OCI-LY7 (cell line): ENCODE results near the gene CCDC57. TPM values are rescaled to one million over a fixed set of nuclear protein-coding genes. Genes with fewer than 3 reads are reported as not detected.

Experiments
- BruUV-seq: library from RNA; stranded (reverse); fragments of 400-500 nt; replicated peaks from 2 replicates; lab custom pipeline; 2021; lab: Mats Ljungman, UMichigan
- CTCF ChIA-PET: fragments of 300-600 bp; sonication (Branson Sonifier 250); formaldehyde crosslinking; loops from one replicate; lab custom pipeline; 2022; ENCODE audit warnings: antibody characterized with exemption; ENCODE audit not compliant: unreplicated experiment; lab: Charles Lee
- POLR2A ChIA-PET: fragments of 300-600 bp; sonication (Branson Sonifier 250); formaldehyde crosslinking; loops from one replicate; lab custom pipeline; 2022; ENCODE audit warnings: antibody characterized with exemption; lab: Charles Lee
- DNase-seq: peaks from one replicate; pipeline ENCODE4 v3.0.0-alpha.2; 2015; ENCODE audit warnings: low spot score
- H2AFZ ChIP-seq: fragments of 200-600 bp; sonication (generic), shearing (Covaris generic); 2 replicates; pipeline ENCODE4 v1.6.1; 2014; ENCODE audit warnings: mild to moderate bottlenecking, antibody characterized with exemption, low read length, moderate library complexity
- H3K27ac ChIP-seq: fragments of 200-600 bp; sonication (generic); 2 replicates; pipeline ENCODE4 v1.5.1; 2014; ENCODE audit warnings: mixed run types, low read depth, mild to moderate bottlenecking, moderate library complexity, low read length, inconsistent platforms; ENCODE audit not compliant: poor library complexity, severe bottlenecking
- H3K36me3 ChIP-seq: fragments of 200-600 bp; sonication (generic); 2 replicates; pipeline ENCODE4 v1.6.1; 2014; ENCODE audit warnings: mild to moderate bottlenecking, antibody characterized with exemption, low read length, moderate library complexity, mixed read lengths; ENCODE audit not compliant: insufficient read depth
- H3K4me1 ChIP-seq: fragments of 200-600 bp; sonication (generic); 2 replicates; pipeline ENCODE4 v1.5.1; 2014; ENCODE audit warnings: mild to moderate bottlenecking, low read length; ENCODE audit not compliant: insufficient read depth, poor library complexity, severe bottlenecking
- H3K4me2 ChIP-seq: fragments of 200-600 bp; sonication (generic); 2 replicates; pipeline ENCODE4 v1.6.1; 2014; ENCODE audit warnings: mild to moderate bottlenecking, low read length
- H3K4me3 ChIP-seq: fragments of 200-600 bp; sonication (generic); 2 replicates; pipeline ENCODE4 v1.5.1; 2014; ENCODE audit warnings: mild to moderate bottlenecking, low read depth, low read length; ENCODE audit not compliant: poor library complexity, severe bottlenecking
- H3K79me2 ChIP-seq: fragments of 200-600 bp; sonication (generic); 2 replicates; pipeline ENCODE4 v1.6.1; 2016; ENCODE audit warnings: low read depth, mild to moderate bottlenecking, low read length, moderate library complexity, mixed read lengths; ENCODE audit not compliant: insufficient read depth
- H3K9me2 ChIP-seq: fragments of 200-600 bp; sonication (generic); 2 replicates; pipeline ENCODE4 v1.6.1; 2016; ENCODE audit warnings: mild to moderate bottlenecking, low read length, mixed read lengths; ENCODE audit not compliant: insufficient read depth
- H3K9me3 ChIP-seq: fragments of 200-600 bp; sonication (generic); 2 replicates; pipeline ENCODE4 v1.6.1; 2014; ENCODE audit warnings: mild to moderate bottlenecking, mixed run types, low read length, mixed read lengths
- H4K20me1 ChIP-seq: fragments of 200-600 bp; sonication (generic); 2 replicates; pipeline ENCODE4 v1.6.1; 2014; ENCODE audit warnings: mild to moderate bottlenecking, antibody characterized with exemption, low read length, moderate library complexity, mixed read lengths; ENCODE audit not compliant: insufficient read depth
- EZH2phosphoT487 ChIP-seq: fragments of 200-600 bp; sonication (generic); IDR thresholded peaks from 2 replicates; pipeline ENCODE4 v1.6.1; 2018; ENCODE audit warnings: low read depth, borderline replicate concordance, mild to moderate bottlenecking, mixed run types, antibody characterized with exemption, low read length, moderate library complexity, mixed read lengths
- intact Hi-C: fragments of 100-400 bp; cut with micrococcal nuclease; formaldehyde crosslinking; loops from one replicate; pipeline ENCODE4 v1.10.0; 2022; ENCODE audit not compliant: unreplicated experiment
- total RNA-seq, 2 experiments: library from RNA; depleted of rRNA in 1 of 2; stranded (reverse); fragments of >200 nt in 1 of 2; shearing (Covaris generic) in 1 of 2; gene quantifications; 2 replicates each; pipeline ENCODE4 v1.2.3, GENCODE V29; 2014 to 2022
- TF ChIP-seq, protein P1 (sequence below): fragments of 200-600 bp; sonication (generic); conservative IDR thresholded peaks from 2 replicates; pipeline ENCODE4 v1.5.1; 2014; ENCODE audit warnings: mild to moderate bottlenecking, antibody characterized with exemption, low read length, moderate library complexity, mixed read lengths

CCDC57 gene
- total RNA-seq, 2 experiments from 2014 or later, result 34.5 to 58.7 TPM

DNA sequence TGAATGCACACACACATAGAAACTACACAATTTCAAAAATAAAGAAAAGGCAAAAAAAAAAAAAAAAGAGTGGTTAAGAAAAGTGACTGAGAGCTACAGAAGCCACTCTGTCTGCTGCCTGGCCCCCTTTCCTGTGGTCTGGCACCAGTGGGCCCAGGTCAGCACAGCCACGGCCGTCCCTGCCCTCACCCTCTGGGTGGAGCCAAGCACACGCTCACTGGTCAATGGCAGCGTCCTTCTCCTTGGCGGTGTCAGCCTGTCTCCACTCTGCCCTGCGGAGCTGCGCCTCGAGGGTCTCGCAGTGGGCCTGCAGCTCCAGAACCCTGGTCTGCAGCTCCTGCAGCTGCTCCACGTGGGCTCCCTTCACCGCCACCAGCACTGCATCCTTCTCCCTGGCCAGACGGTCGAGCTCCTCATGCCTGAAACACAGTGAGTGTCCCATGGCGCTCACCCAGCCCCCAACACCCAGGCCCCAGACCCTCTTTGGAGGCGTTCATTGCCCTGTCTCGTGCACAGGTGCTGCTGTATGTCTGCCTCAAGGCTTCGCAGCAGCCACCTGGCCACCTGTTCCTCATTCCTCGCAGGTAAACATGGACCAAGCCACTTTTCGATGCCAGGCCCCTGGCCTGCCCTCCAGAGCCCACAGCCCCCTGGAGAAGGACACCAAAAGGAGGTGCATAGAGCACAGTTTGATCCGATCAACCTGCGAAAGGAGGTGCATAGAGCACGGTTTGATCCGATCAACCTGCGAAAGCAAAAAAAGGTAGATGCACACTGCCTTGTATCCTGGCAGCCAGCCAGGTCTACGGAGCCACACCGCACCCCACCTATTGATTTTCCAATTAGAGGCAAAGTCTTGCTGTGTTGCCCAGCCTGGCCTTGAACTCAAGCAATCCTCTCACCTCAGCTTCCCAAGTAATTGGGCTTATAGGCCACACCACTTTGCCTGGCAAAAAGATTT, 24.4 kb downstream of the CCDC57 start:
- no TSS peak for BruUV-seq
- intact Hi-C loops, result no loop called here
- ChIA-PET CTCF (no interaction called here), POLR2A (interaction anchor here (0.6 kb wide), 1 partner anchor 212 kb away, joined by 3 read pairs; no protein-coding TSS in a partner anchor)
- H3K9me3 ChIP-seq, result no peaks in the 10 kb centered on the region
- no peaks in the 10 kb centered on the region for H3K79me2 ChIP-seq
- no peak overlapping the region for H3K4me3 ChIP-seq
- no peaks in the 10 kb centered on the region for H3K4me1 ChIP-seq
- no peaks in the 10 kb centered on the region for H4K20me1 ChIP-seq
- peaks cover 11% of the 10 kb centered on the region; the same call in 1 of the 2 replicates for H3K36me3 ChIP-seq
- no peak overlapping the region for H3K4me2 ChIP-seq
- no peak overlapping the region for H2AFZ ChIP-seq
- H3K9me2 ChIP-seq, result no peaks in the 10 kb centered on the region
- DNase-seq, result no peak
- no peak overlapping the region for H3K27ac ChIP-seq
- TF ChIP-seq, protein P1, sequence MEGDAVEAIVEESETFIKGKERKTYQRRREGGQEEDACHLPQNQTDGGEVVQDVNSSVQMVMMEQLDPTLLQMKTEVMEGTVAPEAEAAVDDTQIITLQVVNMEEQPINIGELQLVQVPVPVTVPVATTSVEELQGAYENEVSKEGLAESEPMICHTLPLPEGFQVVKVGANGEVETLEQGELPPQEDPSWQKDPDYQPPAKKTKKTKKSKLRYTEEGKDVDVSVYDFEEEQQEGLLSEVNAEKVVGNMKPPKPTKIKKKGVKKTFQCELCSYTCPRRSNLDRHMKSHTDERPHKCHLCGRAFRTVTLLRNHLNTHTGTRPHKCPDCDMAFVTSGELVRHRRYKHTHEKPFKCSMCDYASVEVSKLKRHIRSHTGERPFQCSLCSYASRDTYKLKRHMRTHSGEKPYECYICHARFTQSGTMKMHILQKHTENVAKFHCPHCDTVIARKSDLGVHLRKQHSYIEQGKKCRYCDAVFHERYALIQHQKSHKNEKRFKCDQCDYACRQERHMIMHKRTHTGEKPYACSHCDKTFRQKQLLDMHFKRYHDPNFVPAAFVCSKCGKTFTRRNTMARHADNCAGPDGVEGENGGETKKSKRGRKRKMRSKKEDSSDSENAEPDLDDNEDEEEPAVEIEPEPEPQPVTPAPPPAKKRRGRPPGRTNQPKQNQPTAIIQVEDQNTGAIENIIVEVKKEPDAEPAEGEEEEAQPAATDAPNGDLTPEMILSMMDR, result no peak
- no peak for TF ChIP-seq EZH2phosphoT487

DNA sequence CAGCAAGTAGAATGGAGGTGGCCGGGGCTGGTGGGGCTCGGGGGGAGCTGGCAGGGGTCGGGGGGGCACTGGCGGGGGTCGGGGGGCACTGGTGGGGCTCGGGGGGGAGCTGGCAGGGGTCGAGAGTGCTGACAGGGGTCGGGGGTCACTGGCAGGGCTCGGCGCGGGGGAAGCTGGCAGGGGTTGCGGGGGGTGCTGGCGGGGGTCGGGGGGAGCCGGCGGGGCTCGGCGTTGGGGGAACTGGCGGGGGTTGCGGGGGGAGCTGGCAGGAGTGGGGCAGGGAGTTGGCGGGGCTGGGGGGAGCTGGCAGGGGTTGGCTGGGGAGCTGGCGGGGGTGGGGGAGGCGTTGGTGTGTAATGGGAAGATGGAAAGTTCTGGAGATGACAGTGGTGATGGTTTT, 25.1 kb downstream of the CCDC57 start:
- DNase-seq, result no peak
- TF ChIP-seq, protein P1, result no peak
- TF ChIP-seq EZH2phosphoT487, result no peak
- peaks cover 8% of the 10 kb centered on the region; the same call in 1 of the 2 replicates for H3K36me3 ChIP-seq
- no peaks in the 10 kb centered on the region for H3K4me1 ChIP-seq
- intact Hi-C loops, result no loop called here
- H3K27ac ChIP-seq, result no peak overlapping the region
- H3K4me2 ChIP-seq, result no peak overlapping the region
- BruUV-seq, result no TSS peak
- no peak overlapping the region for H2AFZ ChIP-seq
- no peaks in the 10 kb centered on the region for H3K79me2 ChIP-seq
- no peaks in the 10 kb centered on the region for H3K9me3 ChIP-seq
- ChIA-PET POLR2A (no interaction called here), CTCF (no interaction called here)
- H4K20me1 ChIP-seq, result no peaks in the 10 kb centered on the region
- H3K4me3 ChIP-seq, result no peak overlapping the region
- H3K9me2 ChIP-seq, result no peaks in the 10 kb centered on the region

DNA sequence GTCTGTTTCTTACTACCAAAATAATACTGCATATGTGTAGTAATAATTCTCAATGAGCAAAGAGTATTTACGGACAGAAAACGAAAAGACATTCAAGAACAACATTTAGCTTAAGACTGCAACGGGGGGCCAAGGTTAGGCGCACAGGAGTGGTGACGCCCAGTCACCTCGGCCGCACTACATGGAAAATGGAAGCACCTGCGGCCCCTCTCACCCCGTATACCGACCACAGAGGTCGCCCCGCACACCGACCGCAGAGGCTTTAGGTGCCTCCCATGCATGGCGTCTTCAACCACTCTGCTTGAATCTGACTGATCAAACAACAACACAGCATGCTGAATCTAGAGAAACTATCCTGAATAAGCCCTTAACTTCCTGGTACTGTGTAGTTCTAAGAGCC, 26.4 kb downstream of the CCDC57 start:
- Histone ChIP-seq H3K4me2 (no peak overlapping the region), H3K79me2 (no peaks in the 10 kb centered on the region), H4K20me1 (no peaks in the 10 kb centered on the region), H3K9me2 (no peaks in the 10 kb centered on the region), H3K9me3 (no peaks in the 10 kb centered on the region), H3K27ac (no peak overlapping the region), H2AFZ (no peak overlapping the region), H3K4me3 (no peak overlapping the region), H3K36me3 (peaks cover 6% of the 10 kb centered on the region; the same call in 1 of the 2 replicates), H3K4me1 (no peaks in the 10 kb centered on the region)
- no peak for DNase-seq
- TF ChIP-seq EZH2phosphoT487, result no peak
- TF ChIP-seq, protein P1, result no peak
- ChIA-PET POLR2A (interaction anchor here (0.6 kb wide), 2 partner anchors 437 to 1650 kb away, joined by 3 to 4 read pairs; no protein-coding TSS in a partner anchor), CTCF (interaction anchor here (0.8 kb wide), 1 partner anchor 80 kb away, joined by 3 read pairs; no protein-coding TSS in a partner anchor)
- no TSS peak for BruUV-seq
- intact Hi-C loops, result no loop called here
